ENCODE results near the gene CCL21. TPM values are rescaled to one million over a fixed set of nuclear protein-coding genes. Genes with fewer than 3 reads are reported as not detected.

The CCL21 gene
- polyA plus RNA-seq, 1 donor (not counting 4 experiments of a cell fraction or from before 2014, with no cell fraction given) = not detected

- H3K9me3 ChIP-seq (ENCODE audit: control insufficient read depth, low read depth, low read length) = no peaks in the 10 kb centered on the region
- no peak overlapping the region for H3K9ac ChIP-seq (ENCODE audit: control insufficient read depth, extremely low read depth, insufficient read depth, low read length)
- H4K20me1 ChIP-seq (ENCODE audit: control insufficient read depth, extremely low read depth, insufficient read depth, low read length) = no peaks in the 10 kb centered on the region
- no peaks in the 10 kb centered on the region for H3K4me1 ChIP-seq (ENCODE audit: control insufficient read depth, extremely low read depth, insufficient read depth, low read length)
- H3K4me3 ChIP-seq (ENCODE audit: control insufficient read depth in 2 of 3, extremely low read depth in 1 of 3, insufficient read depth in 2 of 3, low read depth in 1 of 3, low read length in 3 of 3) = no peak overlapping the region
- no peak overlapping the region for H3K4me2 ChIP-seq (ENCODE audit: control insufficient read depth, extremely low read depth, insufficient read depth, low read depth, low read length)
- dilution Hi-C loops (cut with MboI; ENCODE audit: extremely low pct_ligation_motif_present, low sequenced_read_pairs) = no loop called here
- no peak for TF ChIP-seq EZH2 (IDR thresholded peaks at IDR 0.05; ENCODE audit: low read length)
- TF ChIP-seq, protein P1, sequence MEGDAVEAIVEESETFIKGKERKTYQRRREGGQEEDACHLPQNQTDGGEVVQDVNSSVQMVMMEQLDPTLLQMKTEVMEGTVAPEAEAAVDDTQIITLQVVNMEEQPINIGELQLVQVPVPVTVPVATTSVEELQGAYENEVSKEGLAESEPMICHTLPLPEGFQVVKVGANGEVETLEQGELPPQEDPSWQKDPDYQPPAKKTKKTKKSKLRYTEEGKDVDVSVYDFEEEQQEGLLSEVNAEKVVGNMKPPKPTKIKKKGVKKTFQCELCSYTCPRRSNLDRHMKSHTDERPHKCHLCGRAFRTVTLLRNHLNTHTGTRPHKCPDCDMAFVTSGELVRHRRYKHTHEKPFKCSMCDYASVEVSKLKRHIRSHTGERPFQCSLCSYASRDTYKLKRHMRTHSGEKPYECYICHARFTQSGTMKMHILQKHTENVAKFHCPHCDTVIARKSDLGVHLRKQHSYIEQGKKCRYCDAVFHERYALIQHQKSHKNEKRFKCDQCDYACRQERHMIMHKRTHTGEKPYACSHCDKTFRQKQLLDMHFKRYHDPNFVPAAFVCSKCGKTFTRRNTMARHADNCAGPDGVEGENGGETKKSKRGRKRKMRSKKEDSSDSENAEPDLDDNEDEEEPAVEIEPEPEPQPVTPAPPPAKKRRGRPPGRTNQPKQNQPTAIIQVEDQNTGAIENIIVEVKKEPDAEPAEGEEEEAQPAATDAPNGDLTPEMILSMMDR (optimal IDR thresholded peaks at IDR 0.05 in 1 of 3, IDR thresholded peaks at IDR 0.05 in 1 of 3, conservative IDR thresholded peaks at IDR 0.05 in 1 of 3; ENCODE audit: extremely low read depth in 1 of 3, insufficient read depth in 2 of 3, low read length in 3 of 3) = no peak
- H3K27me3 ChIP-seq (ENCODE audit: control insufficient read depth, extremely low read depth, insufficient read depth, low read length) = no peaks in the 10 kb centered on the region
- DNase-seq (ENCODE audit: low read depth, low spot score) (no peak), FAIRE-seq (no peak)
- no peaks in the 10 kb centered on the region for H3K9me1 ChIP-seq (ENCODE audit: control insufficient read depth, extremely low read depth, insufficient read depth, low read length)
- no peaks in the 10 kb centered on the region for H3K79me2 ChIP-seq (ENCODE audit: control insufficient read depth, insufficient read depth, low read length)
- no peak overlapping the region for H3K27ac ChIP-seq (ENCODE audit: control insufficient read depth, insufficient read depth, low read length)
- H3K36me3 ChIP-seq (ENCODE audit: control insufficient read depth in 2 of 2, extremely low read depth in 1 of 2, insufficient read depth in 2 of 2, low read length in 2 of 2) = peaks cover 0 to 3% of the 10 kb centered on the region in 2 experiments
- no peak overlapping the region for H2AFZ ChIP-seq (ENCODE audit: control insufficient read depth, low read length)
Measured at GRCh38 chr9:34688329-34689115, 21.4 kb downstream of the CCL21 start.

GRCh38 chr9:34687276-34688030, 22.5 kb downstream of the CCL21 start:
- dilution Hi-C loops (cut with MboI; ENCODE audit: extremely low pct_ligation_motif_present, low sequenced_read_pairs) = no loop called here
- H3K4me1 ChIP-seq (ENCODE audit: control insufficient read depth, extremely low read depth, insufficient read depth, low read length) = no peaks in the 10 kb centered on the region
- TF ChIP-seq, protein P1 (optimal IDR thresholded peaks at IDR 0.05 in 1 of 3, IDR thresholded peaks at IDR 0.05 in 1 of 3, conservative IDR thresholded peaks at IDR 0.05 in 1 of 3; ENCODE audit: extremely low read depth in 1 of 3, insufficient read depth in 2 of 3, low read length in 3 of 3) = no peak
- TF ChIP-seq EZH2 (IDR thresholded peaks at IDR 0.05; ENCODE audit: low read length) = no peak

More at GRCh38 chr9:34687276-34688030, 22.5 kb downstream of the CCL21 start:
- FAIRE-seq = no peak
- Histone ChIP-seq H3K27me3 (ENCODE audit: control insufficient read depth, extremely low read depth, insufficient read depth, low read length) (no peaks in the 10 kb centered on the region), H4K20me1 (ENCODE audit: control insufficient read depth, extremely low read depth, insufficient read depth, low read length) (no peaks in the 10 kb centered on the region), H2AFZ (ENCODE audit: control insufficient read depth, low read length) (no peak overlapping the region), H3K36me3 (ENCODE audit: control insufficient read depth in 2 of 2, extremely low read depth in 1 of 2, insufficient read depth in 2 of 2, low read length in 2 of 2) (peaks cover 0 to 3% of the 10 kb centered on the region in 2 experiments), H3K9me1 (ENCODE audit: control insufficient read depth, extremely low read depth, insufficient read depth, low read length) (no peaks in the 10 kb centered on the region), H3K9me3 (ENCODE audit: control insufficient read depth, low read depth, low read length) (no peaks in the 10 kb centered on the region), H3K4me3 (ENCODE audit: control insufficient read depth in 2 of 3, extremely low read depth in 1 of 3, insufficient read depth in 2 of 3, low read depth in 1 of 3, low read length in 3 of 3) (no peak overlapping the region), H3K4me2 (ENCODE audit: control insufficient read depth, extremely low read depth, insufficient read depth, low read depth, low read length) (no peak overlapping the region), H3K9ac (ENCODE audit: control insufficient read depth, extremely low read depth, insufficient read depth, low read length) (no peak overlapping the region), H3K27ac (ENCODE audit: control insufficient read depth, insufficient read depth, low read length) (no peak overlapping the region), H3K79me2 (ENCODE audit: control insufficient read depth, insufficient read depth, low read length) (no peaks in the 10 kb centered on the region)
- no peak for DNase-seq (ENCODE audit: low read depth, low spot score)
